ENCODE measurements around the gene ISG20. TPM values are rescaled to one million over a fixed set of nuclear protein-coding genes. Genes with fewer than 3 reads are reported as not detected.

The ISG20 gene
- polyA plus RNA-seq, 1 donor (not counting 4 experiments of a cell fraction or from before 2014, with no cell fraction given), result 8.9 TPM

DNA sequence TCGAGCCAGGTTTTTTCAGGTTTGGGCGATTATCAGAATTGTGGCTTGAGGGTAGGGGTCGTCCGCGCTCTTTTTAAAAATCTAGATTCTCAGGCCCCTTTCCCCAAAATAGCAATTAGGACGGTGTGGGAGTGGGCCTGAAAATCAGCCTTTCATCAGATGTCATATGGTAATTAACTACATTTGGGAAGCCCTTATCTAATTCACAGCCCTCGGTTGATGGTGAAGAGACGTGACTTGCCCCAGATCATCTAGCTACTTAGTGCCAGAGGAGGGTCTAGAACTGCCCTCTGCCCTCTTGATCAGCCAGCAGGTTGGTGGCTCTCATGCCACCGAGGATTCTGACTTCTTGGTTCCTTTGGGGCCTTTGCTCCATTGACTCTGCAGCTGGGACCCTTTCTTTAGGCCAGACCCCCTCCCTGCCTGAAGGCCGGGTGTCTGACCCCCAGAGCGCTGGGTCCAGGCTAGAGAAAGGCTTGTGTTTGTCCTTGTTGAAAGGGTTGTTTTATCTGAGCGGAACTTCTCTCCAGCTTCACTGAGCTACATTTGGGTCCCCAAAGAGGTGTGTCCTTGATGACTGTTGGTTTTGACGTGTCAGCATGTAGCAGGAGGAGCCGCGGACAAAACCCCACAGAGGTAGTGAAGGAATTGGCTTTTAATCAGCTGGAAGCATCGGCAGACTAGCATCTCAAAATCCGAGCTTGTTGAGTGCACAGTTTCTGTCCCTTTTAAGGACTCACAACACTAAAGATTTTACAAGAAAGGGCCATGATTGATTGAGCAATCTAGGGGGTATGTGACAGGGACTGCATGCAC, 16.8 kb upstream of the ISG20 start:
- peak overlapping the region; percentile 98 for H3K27ac ChIP-seq (ENCODE audit: control insufficient read depth, insufficient read depth, low read length)
- FAIRE-seq (no peak), DNase-seq (ENCODE audit: low read depth, low spot score) (no peak)
- no peaks in the 10 kb centered on the region for H3K9me3 ChIP-seq (ENCODE audit: control insufficient read depth, low read depth, low read length)
- H3K9me1 ChIP-seq (ENCODE audit: control insufficient read depth, extremely low read depth, insufficient read depth, low read length), result peaks cover 6% of the 10 kb centered on the region
- peaks cover 34% of the 10 kb centered on the region for H4K20me1 ChIP-seq (ENCODE audit: control insufficient read depth, extremely low read depth, insufficient read depth, low read length)
- H2AFZ ChIP-seq (ENCODE audit: control insufficient read depth, low read length), result no peak overlapping the region
- dilution Hi-C loops (cut with MboI; ENCODE audit: extremely low pct_ligation_motif_present, low sequenced_read_pairs), result no loop called here
- no peaks in the 10 kb centered on the region for H3K27me3 ChIP-seq (ENCODE audit: control insufficient read depth, extremely low read depth, insufficient read depth, low read length)
- peaks cover 22 to 29% of the 10 kb centered on the region in 2 experiments for H3K36me3 ChIP-seq (ENCODE audit: control insufficient read depth in 2 of 2, extremely low read depth in 1 of 2, insufficient read depth in 2 of 2, low read length in 2 of 2)
- no peak for TF ChIP-seq EZH2 (IDR thresholded peaks at IDR 0.05; ENCODE audit: low read length)
- TF ChIP-seq, protein P1, sequence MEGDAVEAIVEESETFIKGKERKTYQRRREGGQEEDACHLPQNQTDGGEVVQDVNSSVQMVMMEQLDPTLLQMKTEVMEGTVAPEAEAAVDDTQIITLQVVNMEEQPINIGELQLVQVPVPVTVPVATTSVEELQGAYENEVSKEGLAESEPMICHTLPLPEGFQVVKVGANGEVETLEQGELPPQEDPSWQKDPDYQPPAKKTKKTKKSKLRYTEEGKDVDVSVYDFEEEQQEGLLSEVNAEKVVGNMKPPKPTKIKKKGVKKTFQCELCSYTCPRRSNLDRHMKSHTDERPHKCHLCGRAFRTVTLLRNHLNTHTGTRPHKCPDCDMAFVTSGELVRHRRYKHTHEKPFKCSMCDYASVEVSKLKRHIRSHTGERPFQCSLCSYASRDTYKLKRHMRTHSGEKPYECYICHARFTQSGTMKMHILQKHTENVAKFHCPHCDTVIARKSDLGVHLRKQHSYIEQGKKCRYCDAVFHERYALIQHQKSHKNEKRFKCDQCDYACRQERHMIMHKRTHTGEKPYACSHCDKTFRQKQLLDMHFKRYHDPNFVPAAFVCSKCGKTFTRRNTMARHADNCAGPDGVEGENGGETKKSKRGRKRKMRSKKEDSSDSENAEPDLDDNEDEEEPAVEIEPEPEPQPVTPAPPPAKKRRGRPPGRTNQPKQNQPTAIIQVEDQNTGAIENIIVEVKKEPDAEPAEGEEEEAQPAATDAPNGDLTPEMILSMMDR (optimal IDR thresholded peaks at IDR 0.05 in 1 of 3, IDR thresholded peaks at IDR 0.05 in 1 of 3, conservative IDR thresholded peaks at IDR 0.05 in 1 of 3; ENCODE audit: extremely low read depth in 1 of 3, insufficient read depth in 2 of 3, low read length in 3 of 3), result no peak
- peak overlapping the region; percentile 82 to 99 (median 97) for H3K4me3 ChIP-seq (ENCODE audit: control insufficient read depth in 2 of 3, extremely low read depth in 1 of 3, insufficient read depth in 2 of 3, low read depth in 1 of 3, low read length in 3 of 3)
- H3K79me2 ChIP-seq (ENCODE audit: control insufficient read depth, insufficient read depth, low read length), result peaks cover 53% of the 10 kb centered on the region
- H3K4me1 ChIP-seq (ENCODE audit: control insufficient read depth, extremely low read depth, insufficient read depth, low read length), result peaks cover 28% of the 10 kb centered on the region
- peak overlapping the region; percentile 100 for H3K4me2 ChIP-seq (ENCODE audit: control insufficient read depth, extremely low read depth, insufficient read depth, low read depth, low read length)
- H3K9ac ChIP-seq (ENCODE audit: control insufficient read depth, extremely low read depth, insufficient read depth, low read length), result peak overlapping the region; percentile 99

DNA sequence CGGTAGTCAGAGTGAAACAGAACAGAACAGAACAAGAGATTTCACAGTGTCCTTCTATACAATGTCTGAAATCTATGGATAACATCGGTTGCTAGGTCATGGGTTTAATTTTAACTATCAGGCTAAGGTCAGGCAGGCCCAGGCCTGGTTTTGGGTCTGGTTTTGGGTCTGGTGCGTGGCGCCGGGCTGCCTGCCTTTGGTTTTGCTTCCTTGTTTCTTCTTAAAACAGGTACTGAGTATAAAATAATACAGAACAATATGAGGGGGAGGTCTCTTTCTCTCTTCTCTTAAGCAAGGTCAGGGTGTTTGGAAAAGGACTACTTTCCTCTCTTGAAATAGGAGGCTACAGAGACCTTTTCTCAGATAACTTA, 16.2 kb upstream of the ISG20 start:
- peaks cover 40% of the 10 kb centered on the region for H4K20me1 ChIP-seq (ENCODE audit: control insufficient read depth, extremely low read depth, insufficient read depth, low read length)
- dilution Hi-C loops (cut with MboI; ENCODE audit: extremely low pct_ligation_motif_present, low sequenced_read_pairs), result no loop called here

More for the DNA sequence above, 16.2 kb upstream of the ISG20 start:
- H2AFZ ChIP-seq (ENCODE audit: control insufficient read depth, low read length), result no peak overlapping the region
- peaks cover 24 to 34% of the 10 kb centered on the region in 2 experiments for H3K36me3 ChIP-seq (ENCODE audit: control insufficient read depth in 2 of 2, extremely low read depth in 1 of 2, insufficient read depth in 2 of 2, low read length in 2 of 2)
- FAIRE-seq (no peak), DNase-seq (ENCODE audit: low read depth, low spot score) (no peak)
- peaks cover 59% of the 10 kb centered on the region for H3K79me2 ChIP-seq (ENCODE audit: control insufficient read depth, insufficient read depth, low read length)
- peak overlapping the region; percentile 99 for H3K9ac ChIP-seq (ENCODE audit: control insufficient read depth, extremely low read depth, insufficient read depth, low read length)
- peak overlapping the region; percentile 82 to 99 (median 97) for H3K4me3 ChIP-seq (ENCODE audit: control insufficient read depth in 2 of 3, extremely low read depth in 1 of 3, insufficient read depth in 2 of 3, low read depth in 1 of 3, low read length in 3 of 3)
- peak overlapping the region; percentile 98 for H3K27ac ChIP-seq (ENCODE audit: control insufficient read depth, insufficient read depth, low read length)
- no peaks in the 10 kb centered on the region for H3K9me3 ChIP-seq (ENCODE audit: control insufficient read depth, low read depth, low read length)
- no peaks in the 10 kb centered on the region for H3K27me3 ChIP-seq (ENCODE audit: control insufficient read depth, extremely low read depth, insufficient read depth, low read length)
- H3K4me2 ChIP-seq (ENCODE audit: control insufficient read depth, extremely low read depth, insufficient read depth, low read depth, low read length), result peak overlapping the region; percentile 100
- TF ChIP-seq, protein P1 (optimal IDR thresholded peaks at IDR 0.05 in 1 of 3, IDR thresholded peaks at IDR 0.05 in 1 of 3, conservative IDR thresholded peaks at IDR 0.05 in 1 of 3; ENCODE audit: extremely low read depth in 1 of 3, insufficient read depth in 2 of 3, low read length in 3 of 3), result no peak
- H3K9me1 ChIP-seq (ENCODE audit: control insufficient read depth, extremely low read depth, insufficient read depth, low read length), result peaks cover 8% of the 10 kb centered on the region
- peaks cover 34% of the 10 kb centered on the region for H3K4me1 ChIP-seq (ENCODE audit: control insufficient read depth, extremely low read depth, insufficient read depth, low read length)

Data from keratinocyte (primary cell).